NCI-H2196 (cell line): ENCODE measurements around the gene AIDA.
"Not testable (repeated sequence)": the region's sequence is repeated elsewhere in the genome, so short reads cannot be mapped to it uniquely, and the experiment has no call there.

Experiments
- DNase-seq: peaks from one replicate; lab custom pipeline; 2025; ENCODE audit not compliant: unreplicated experiment; lab: John Stamatoyannopoulos, UW

AIDA gene

DNA sequence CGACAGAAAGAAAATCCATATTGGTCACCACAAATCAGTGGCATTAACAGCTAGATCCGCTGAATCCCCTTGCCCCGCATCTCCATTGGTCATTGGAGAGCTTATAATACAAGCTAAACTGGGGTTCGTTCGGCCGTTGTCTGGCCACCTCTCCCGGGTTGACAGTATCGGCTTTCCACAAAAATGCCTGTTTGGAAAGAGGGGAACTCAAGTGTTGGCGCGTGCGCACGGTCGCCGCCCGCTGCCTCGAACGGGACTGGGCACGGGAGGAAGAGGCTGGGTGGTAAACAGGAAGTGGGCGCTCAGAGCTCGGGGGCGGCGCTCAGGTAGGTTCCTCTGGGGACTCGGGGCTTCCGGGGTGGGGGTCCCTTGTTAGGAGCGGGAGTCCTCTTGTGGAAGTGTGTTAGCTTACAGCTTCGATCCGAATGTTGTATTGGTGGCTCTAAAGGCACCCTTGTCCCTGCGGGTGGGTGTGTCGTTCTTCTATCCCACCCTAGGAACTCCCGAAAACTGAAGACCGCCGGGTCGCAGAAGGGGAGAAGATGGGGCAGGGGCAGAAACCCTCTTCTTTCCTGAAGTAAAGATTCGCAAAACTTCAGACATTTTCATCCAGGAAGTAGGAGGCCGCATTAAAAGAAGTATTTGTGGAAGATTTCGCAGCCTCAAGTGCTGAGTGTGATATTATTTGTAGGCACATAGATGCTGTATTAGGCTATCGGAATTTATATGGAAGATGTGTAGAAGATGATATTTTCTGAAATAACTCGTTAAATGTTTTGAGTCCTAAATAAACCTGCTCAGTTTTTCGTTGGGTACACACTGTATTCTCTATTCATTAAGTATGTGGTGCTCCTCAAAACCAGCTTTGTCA, 1.0 kb upstream of the AIDA start:
- peak; percentile 95 for DNase-seq

DNA sequence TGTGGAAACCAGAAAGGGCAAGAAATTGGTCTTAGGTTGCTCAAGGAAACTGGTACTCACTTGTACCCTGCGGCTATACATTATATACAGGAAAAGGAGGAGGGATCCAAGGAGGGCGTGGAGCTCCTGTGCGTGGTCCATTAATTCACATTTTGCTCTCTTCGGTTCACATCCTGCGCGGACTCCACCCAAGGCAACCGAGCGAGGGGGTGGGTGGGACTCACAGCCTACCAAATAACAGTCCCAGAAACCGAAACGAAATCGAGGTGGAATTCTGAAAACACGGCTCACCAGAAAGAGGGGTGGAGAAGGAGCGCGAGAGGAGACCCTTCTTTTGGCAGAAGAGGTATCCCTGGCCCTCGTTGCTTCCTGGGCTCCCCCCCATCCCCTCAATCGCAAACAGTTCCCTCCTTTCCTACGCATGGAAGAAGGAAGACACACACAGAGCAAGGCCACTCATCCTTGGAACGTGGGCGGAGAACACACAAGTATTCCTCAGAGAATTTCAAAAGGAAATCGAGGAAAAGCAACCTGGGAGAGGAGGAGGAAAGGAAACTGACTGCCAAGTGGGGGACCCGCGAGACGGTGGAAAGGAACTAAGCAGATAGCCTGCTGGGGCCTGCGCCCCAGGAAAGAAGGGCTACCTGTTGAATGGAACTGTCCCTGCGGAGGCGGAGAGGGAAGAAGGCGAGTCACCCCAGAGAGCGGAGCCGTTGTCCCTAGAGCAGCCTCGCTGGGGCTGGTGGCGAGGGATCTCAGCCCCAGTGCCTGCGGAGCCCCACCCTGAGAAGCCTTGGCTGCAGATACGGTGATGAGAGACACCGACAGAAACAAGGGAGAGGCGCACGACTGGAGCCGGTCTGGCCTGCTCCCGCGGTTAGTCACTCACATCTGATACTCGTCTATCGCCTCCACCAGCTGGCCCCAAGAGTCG, 705 bp downstream of the AIDA start:
- no peak for DNase-seq

DNA sequence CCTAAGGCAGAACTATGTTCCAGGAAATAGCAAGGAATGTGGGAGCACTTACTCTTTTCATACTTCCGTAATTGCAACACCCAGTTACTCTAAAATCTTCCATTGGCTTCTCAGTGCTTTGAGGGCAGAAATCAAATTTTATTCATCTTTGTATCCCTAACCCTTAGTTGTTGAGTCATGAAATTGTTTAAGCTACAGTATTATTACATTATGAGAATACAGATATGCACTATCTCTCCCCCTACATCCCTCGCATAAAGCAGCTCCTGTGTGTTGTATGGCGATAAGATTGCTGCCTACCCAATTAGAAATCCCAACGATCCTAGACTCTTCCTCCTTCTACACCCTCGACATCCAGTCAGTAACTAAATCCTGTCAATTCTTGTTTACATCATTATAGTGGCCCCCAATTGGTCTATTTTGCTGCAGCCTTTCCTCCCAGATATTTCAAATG, 2.6 kb downstream of the AIDA start:
- no peak for DNase-seq

DNA sequence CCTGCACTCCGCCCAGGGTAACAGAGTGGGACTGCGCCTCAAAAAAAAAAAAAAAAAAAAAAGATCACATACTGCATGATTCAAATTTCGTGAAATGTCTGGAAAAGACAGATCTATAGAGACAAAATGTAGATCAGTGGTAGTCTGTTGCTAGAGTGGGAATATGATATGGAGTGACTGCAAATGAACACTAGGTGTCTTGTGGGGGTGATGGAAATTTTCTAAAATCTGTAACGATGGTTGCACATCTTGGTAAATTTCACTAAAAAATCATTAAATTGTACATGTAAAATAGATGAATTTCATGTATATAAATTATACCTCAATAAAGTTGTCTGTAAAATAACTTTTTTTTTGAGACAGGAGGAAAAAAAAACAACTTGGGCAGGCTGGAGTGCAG, 5.5 kb downstream of the AIDA start:
- DNase-seq = no peak

DNA sequence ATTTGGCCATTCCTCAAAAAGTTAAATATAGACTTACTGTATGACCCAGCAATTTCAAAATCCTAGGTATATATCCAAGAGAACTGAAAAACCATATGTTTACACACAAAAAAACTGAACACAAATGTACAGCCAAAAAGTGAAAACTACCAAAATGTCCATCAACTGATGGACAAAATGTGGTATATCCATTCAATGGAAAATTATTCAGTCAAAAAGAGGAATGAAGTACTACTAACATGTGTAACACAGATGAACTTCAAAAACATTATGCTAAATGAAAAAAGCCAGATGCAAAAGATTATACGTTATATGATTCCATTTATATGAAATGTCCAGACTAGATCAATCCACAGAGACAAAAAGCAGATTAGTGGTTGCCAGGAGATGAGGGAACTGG, 8.0 kb downstream of the AIDA start:
- DNase-seq = no peak

DNA sequence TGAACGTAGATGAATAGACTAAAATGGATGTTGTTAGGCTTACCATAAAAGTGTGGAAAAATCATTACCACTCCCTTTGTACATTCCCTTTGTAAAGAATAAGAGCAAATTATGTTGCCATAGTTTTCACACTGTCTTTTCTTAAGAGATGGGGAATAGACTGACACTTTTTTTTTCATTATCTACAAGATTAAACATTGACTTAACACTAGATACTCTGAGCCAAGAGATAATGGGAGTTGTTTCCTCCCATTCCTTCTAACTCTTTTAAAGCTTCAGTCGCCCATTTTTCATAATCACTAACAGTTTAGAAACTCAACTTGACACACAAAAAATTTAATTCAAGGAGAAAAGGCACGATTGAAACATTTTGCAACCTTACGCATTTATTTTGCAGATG, 10.1 kb downstream of the AIDA start:
- no peak for DNase-seq

DNA sequence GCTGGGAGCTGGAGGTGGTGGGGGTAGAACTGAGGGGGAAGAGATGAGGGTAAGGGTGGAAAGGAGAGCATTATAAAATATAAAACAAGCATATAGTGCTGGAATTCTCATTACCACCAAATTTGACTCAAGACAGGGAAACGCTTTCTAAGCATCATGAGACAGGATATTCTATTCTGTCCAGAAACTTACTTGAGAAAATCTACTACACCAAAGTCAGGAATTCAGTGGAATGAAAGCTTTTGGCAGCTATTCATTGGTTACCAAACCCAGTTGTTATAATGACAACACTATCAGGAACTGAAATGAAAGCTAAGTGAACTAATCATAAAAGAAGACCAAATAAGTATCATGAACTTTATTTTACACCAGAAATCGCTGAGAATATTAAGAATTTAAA, 14.5 kb downstream of the AIDA start:
- no peak for DNase-seq

DNA sequence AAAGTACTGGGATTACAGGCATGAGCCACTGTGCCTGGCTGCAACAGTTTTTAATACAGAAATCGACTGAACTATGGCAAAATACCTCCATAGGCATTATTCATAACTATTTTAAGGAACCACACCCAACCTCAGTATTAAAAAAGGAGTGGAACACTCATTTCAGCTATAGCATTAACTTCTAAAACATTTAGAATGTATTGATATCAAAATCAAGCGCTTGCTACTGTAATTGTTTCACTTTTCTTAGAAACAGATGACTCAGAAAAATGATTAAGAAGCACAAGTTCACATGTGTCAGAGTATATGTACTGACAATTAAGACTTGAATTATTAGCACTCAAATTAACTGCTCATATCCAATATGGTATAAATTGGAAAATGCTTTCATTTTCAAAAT, 15.1 kb downstream of the AIDA start:
- DNase-seq = no peak

DNA sequence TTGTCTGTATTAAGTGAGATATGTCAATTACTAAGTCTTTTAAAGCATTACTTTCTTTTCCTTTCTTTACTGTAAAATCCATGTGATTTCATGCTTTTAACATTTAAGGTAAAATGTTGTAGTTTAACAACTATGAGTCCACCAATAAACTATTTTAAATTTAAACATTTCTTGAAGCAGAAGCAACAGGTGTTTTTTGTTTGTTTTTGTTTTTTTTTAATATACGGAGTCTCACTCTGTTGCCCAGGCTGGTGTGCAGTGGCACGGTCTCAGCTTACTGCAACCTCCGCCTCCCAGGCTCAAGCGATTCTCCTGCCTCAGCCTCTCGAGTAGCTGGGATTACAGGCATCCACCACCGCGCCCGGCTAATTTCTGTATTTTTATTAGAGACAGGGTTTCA, 15.6 kb downstream of the AIDA start:
- no peak for DNase-seq

DNA sequence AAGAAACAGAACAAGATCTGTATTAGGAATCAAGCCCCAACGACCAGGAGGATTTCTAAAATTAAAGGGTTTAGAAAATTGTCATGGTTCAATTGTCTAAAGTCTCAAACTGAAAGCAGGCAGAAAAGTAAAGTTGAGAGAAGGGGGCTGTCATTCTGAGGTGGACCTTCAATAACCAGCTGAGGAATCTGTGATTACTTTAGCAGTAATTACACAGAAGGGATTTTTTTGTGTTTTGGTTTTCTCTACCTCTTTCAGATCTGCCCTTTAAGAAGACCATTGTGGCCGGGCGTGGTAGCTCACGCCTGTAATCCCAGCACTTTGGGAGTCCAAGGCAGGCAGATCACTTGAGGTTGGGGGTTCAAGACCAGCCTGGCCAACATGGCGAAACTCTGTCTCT, 17.4 kb downstream of the AIDA start:
- DNase-seq = no peak

DNA sequence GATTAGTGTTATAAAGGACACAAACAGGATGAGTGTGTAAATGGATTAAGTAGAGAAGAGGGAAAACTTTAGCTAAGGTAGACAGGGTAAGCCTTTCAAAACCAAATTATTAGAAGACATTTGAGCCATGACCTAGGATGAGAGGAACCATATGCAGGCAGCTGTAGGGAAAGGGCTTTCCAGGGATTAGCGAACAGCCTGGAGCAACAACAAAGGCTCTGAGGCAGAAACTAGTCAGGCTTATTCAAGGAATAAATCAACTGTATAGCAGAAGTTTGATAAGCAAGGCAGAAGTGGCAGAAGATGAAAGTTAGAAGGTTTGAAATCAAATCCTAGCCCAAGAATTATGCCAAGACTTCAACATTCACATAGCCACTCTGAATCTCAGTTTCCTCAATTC, 21.3 kb downstream of the AIDA start:
- no peak for DNase-seq

DNA sequence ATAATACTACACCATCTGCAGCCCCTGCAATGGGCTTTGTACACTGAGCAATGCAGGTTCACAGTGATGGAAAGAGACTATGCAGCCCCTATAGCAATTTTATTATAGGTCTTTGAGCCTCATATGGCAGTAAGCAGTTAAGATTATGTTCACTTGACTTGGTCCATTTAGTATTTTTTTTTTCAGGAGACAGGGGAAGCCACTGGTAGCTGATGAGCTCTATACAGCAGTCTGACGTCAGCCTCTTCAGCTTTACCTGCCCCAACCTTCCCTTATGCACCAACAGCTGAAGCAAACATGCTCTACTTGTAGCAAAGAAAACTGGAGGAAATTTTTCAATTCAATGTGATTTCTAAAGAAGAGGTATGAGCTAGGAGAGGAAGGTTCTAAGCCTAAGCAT, 32.2 kb downstream of the AIDA start:
- DNase-seq = no peak

DNA sequence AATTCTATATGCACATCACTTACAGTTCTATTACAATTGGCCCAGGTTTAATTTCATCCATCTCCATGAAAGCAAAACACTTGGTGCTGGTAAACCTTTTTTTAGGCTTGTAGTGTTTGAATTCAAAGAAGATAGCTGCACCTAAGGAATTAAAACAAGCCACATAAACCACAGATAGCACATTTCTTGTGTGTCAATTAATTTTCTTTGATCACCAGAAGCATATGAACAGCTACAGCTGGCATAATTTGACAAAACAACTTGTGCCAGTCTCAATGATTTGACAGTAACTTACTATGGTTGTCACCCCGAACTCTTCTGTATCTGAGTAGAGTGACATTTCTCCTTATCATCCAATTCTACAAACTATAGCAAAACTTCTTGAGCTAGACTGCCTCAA, 42.2 kb downstream of the AIDA start:
- no peak for DNase-seq

DNA sequence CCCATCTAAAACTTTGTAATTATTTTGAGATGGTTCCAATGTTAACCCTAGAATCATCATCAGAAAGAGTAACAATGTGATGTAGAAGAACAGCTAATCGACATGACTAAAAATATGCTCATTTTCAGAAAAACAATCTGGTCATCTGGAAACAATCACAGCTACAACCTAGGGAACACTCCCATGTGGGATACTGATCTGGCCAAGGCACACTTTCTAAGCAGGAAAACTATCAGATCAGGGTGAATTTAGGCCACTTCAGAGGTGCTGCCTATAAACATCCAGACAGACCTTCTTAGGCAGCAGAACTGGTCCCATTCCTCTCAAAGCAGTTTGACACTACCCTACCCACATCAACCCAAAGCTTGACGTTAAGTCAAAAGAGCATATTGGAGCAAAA, 43.2 kb downstream of the AIDA start:
- not testable (repeated sequence) for DNase-seq

DNA sequence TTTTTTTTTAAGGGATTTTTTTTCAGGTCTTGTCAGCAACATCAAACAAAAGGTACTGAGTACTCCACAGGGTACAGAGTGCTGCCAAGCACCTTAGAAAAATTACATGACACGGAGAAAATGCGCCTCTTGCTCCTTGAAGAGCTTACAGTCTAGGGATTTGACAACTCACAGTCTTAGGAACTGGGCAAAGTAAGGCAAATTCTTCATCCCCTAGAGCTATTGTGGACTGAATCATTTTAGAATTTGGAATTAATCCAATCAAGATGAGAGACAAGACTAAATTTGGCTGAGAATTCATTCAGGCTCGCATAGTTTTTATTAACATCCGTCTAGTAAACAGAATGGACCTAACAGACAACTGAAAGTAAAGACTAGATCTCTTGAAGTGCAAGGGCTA, 44.1 kb downstream of the AIDA start:
- DNase-seq = not testable (repeated sequence)

DNA sequence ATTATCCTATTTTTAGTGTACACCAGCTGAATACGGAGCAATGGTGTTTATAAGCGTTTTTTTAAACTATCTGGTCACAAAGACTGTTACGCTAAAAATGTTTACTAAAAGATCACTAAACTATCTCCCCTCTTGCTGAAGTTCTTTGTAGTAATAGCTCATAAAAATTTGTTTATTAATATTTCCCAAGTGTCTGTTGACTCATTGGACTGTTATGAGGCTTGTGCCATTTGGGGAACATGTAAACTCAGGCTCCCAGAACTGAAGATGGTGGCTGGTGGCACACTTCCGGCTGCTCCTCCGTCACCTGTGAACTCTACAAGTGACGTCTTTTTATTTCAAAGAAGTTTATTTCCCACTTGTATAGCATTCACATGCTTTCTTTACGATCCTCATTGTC, 46.3 kb downstream of the AIDA start:
- DNase-seq = no peak

DNA sequence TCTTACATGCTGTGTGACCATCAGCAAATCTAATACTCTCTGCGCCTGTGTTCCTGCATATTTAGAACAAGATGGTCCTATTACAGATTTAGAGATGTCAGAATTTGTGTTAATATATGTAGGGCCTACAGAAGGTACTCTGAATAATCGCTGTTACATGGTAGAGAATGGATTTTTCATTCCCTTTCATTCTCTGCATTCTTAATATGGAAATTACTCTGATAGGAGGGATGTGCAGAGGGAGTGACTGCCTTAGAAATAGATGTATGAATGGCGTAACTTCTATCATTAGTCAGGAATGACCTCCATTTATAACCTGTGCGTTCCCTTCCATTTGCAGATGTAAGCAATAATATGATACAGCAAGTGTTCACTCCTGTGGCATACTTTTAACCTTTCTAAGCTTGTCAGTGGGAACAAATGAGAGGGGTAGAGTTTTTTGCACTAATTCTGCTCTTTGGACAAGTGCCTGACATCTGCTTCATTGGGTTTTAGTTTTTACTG, 48.8 kb downstream of the AIDA start:
- DNase-seq = no peak

DNA sequence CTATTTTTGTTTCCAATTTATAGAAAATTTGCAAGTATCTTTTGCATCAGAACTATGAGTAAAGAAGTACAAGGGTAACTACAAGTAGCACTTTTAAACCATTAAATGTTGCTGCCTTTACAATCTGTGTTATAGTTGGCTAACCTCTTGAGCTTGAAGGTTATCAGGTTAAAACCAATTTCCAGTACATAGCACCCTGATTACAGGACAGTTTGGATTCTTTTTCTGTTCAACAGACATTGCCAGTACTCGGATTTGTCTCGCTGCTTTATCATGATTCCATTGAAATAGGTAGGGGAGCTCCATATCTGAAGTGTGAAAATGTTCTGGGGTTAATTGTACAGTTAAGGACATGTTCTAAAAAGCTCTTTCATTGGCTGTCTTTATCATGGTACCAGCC, 54.4 kb downstream of the AIDA start:
- no peak for DNase-seq

DNA sequence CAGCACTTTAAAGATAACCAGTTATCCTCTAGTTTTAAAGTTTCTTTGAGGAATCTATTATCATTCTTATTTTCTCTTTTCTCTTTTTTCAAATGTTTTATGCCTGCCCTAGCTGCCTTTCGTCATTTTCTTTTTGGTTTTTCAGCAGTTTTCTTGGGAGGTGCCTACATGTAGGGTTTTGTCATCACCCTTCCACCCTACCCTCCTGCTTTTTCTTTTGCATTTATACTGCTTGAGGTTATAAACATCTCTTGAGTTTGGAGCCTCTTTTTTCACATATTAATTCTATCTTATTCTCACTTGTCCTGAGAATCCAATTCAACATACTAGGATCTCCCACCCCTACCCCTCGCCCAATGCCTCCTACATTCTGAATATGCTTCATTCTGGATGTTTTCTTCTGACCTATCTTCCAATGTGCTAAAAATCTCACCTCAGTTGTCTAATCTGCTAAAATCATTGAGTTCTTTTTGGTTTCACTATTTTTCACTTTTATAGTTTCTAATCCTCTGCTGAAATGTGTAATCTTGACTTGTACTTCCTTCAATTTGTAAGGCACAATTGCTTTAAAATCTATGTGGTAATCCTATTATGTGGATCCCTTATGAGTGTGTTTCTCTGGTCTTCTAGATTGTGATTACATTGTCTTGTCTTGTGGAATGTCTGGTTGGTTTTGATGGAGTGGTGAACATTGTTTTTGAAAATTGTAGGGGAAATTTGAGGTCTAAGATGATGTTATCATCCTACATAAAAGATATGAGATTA, 55.7 kb downstream of the AIDA start:
- no peak for DNase-seq

DNA sequence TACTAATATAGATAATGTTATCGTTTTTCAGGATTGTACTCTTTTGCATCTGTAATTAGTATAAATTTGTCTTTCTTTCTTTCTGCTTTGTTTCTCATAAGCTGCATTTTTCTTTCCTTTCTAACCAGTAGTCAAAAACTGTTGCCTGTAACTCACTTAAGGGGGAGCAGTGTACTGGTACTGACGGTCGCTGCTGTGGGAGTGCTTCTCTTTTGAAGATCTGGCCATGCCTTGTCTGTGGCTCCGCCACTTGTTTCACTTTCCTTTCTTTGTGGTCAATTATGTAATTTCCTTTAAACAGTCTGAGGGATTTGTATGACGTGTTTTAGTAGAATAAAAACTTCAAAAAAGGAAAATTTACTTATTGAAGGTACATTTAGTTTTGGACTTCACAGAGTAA, 57.4 kb downstream of the AIDA start:
- DNase-seq = no peak

DNA sequence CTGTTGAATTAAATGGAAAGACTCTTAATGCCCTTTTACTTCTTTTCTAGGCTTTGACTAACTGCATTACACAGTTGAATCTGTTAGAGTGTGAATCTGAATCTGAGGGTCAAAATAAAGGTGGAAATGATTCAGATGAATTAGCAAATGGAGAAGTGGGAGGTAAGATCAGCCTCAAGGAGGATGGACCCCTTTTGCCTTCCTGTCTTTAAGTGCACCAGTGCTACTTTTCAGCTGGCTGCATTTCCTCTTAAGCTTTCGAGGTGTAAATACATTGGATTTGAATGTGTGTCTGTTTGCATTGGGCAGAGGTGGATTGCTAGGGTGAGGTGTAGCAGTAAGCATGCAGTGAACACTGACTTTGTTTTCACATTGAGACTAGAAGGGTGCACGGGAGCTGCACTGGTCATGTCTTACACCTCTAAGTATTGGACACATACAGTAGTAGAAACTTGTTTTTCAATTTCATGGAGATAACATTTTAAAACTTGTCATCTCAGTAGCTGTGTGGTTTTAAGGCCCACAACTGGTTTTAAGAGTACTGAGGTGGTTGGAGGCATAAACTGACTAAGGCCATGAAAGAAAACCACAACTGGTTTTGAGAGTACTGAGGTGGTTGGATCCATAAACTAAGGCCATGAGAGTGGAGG, 59.0 kb downstream of the AIDA start:
- no peak for DNase-seq
